MM.1S (cell line): ENCODE data around the gene CDC42BPA.
A peak's percentile ranks its signal among the peaks of the same experiment; 100 is the strongest.

Experiments
- DNase-seq: peaks from one replicate; pipeline ENCODE4 v3.0.0-alpha.2; 2015
- H2AFZ ChIP-seq: fragments of 300-600 bp; sonication (generic); 2 replicates; pipeline ENCODE4 v1.6.0; 2016; ENCODE audit warnings: antibody characterized with exemption, low read length
- H3F3A ChIP-seq: fragments of 300-600 bp; sonication (generic); 2 replicates; pipeline ENCODE4 v1.6.1; 2016; ENCODE audit warnings: mild to moderate bottlenecking, antibody characterized with exemption, low read length, moderate library complexity, mixed read lengths; ENCODE audit not compliant: insufficient read depth
- H3K27ac ChIP-seq: fragments of 300-600 bp; sonication (generic); 2 replicates; pipeline ENCODE4 v1.5.1; 2016; ENCODE audit warnings: mild to moderate bottlenecking, low read length
- H3K27me3 ChIP-seq: fragments of 300-600 bp; sonication (generic); replicated peaks from 2 replicates; pipeline ENCODE4 v1.6.0; 2016; ENCODE audit warnings: low read length; ENCODE audit not compliant: insufficient read depth
- H3K36me3 ChIP-seq: fragments of 300-600 bp; sonication (generic); replicated peaks from 2 replicates; pipeline ENCODE4 v1.6.1; 2016; ENCODE audit warnings: mild to moderate bottlenecking, low read length, mixed read lengths; ENCODE audit not compliant: insufficient read depth
- H3K4me1 ChIP-seq: fragments of 300-600 bp; sonication (generic); 2 replicates; pipeline ENCODE4 v1.6.1; 2016; ENCODE audit warnings: low read length, mixed read lengths
- H3K4me2 ChIP-seq: fragments of 300-600 bp; sonication (generic); 2 replicates; pipeline ENCODE4 v1.6.0; 2016; ENCODE audit warnings: low read depth, low read length
- H3K4me3 ChIP-seq: fragments of 300-600 bp; sonication (generic); 2 replicates; pipeline ENCODE4 v1.5.1; 2016; ENCODE audit warnings: low read length, mixed read lengths
- H3K79me2 ChIP-seq: fragments of 300-600 bp; sonication (generic); 2 replicates; pipeline ENCODE4 v1.6.1; 2016; ENCODE audit warnings: mixed run types, low read length, mixed read lengths
- H3K9ac ChIP-seq: fragments of 300-600 bp; sonication (generic); 2 replicates; pipeline ENCODE4 v1.6.1; 2016; ENCODE audit warnings: low read length, mixed read lengths
- H3K9me2 ChIP-seq: fragments of 300-600 bp; sonication (generic); replicated peaks from 2 replicates; pipeline ENCODE4 v1.6.1; 2016; ENCODE audit warnings: mild to moderate bottlenecking, low read length, mixed read lengths; ENCODE audit not compliant: insufficient read depth
- H3K9me3 ChIP-seq: fragments of 300-600 bp; sonication (generic); replicated peaks from 2 replicates; pipeline ENCODE4 v1.6.1; 2016; ENCODE audit warnings: mild to moderate bottlenecking, low read length, mixed read lengths; ENCODE audit not compliant: insufficient read depth
- H4K20me1 ChIP-seq: fragments of 300-600 bp; sonication (generic); 2 replicates; pipeline ENCODE4 v1.6.1; 2016; ENCODE audit warnings: mild to moderate bottlenecking, low read length, moderate library complexity, mixed read lengths; ENCODE audit not compliant: insufficient read depth
- CTCF ChIP-seq: fragments of 300-600 bp; sonication (generic); IDR thresholded peaks from 2 replicates; pipeline ENCODE4 v1.5.1; 2016; ENCODE audit warnings: antibody characterized with exemption, low read length, mixed read lengths
- EZH2 ChIP-seq: fragments of 300-600 bp; sonication (generic); optimal IDR thresholded peaks from 2 replicates; pipeline ENCODE3; 2017; ENCODE audit warnings: low read depth, mild to moderate bottlenecking, antibody characterized with exemption, low read length, mixed read lengths
- EZH2phosphoT487 ChIP-seq: fragments of 300-600 bp; sonication (generic); IDR thresholded peaks from 2 replicates; pipeline ENCODE4 v1.6.1; 2018; ENCODE audit warnings: antibody characterized with exemption, low read length

Gene CDC42BPA

GRCh38 chr1:227299241-227299627 is 19.1 kb downstream of the CDC42BPA start:
- H3K4me2 ChIP-seq, result no peak overlapping the region
- H3K9me3 ChIP-seq, result no peaks in the 10 kb centered on the region
- no peaks in the 10 kb centered on the region for H3K4me1 ChIP-seq
- H4K20me1 ChIP-seq, result peaks cover 3% of the 10 kb centered on the region; the same call in 1 of the 2 replicates
- no peak overlapping the region for H3K9ac ChIP-seq
- H3K27ac ChIP-seq, result no peak overlapping the region
- no peak overlapping the region for H2AFZ ChIP-seq
- H3K36me3 ChIP-seq, result no peaks in the 10 kb centered on the region
- H3K4me3 ChIP-seq, result no peak overlapping the region
- TF ChIP-seq EZH2 (no peak), EZH2phosphoT487 (no peak), CTCF (no peak)
- 0 out of 2 replicates have a peak, but pooled peaks cover 3% of the 10 kb centered on the region for H3F3A ChIP-seq
- H3K27me3 ChIP-seq, result no peaks in the 10 kb centered on the region
- H3K79me2 ChIP-seq, result peaks cover 6% of the 10 kb centered on the region
- no peak for DNase-seq
- H3K9me2 ChIP-seq, result no peaks in the 10 kb centered on the region

DNA sequence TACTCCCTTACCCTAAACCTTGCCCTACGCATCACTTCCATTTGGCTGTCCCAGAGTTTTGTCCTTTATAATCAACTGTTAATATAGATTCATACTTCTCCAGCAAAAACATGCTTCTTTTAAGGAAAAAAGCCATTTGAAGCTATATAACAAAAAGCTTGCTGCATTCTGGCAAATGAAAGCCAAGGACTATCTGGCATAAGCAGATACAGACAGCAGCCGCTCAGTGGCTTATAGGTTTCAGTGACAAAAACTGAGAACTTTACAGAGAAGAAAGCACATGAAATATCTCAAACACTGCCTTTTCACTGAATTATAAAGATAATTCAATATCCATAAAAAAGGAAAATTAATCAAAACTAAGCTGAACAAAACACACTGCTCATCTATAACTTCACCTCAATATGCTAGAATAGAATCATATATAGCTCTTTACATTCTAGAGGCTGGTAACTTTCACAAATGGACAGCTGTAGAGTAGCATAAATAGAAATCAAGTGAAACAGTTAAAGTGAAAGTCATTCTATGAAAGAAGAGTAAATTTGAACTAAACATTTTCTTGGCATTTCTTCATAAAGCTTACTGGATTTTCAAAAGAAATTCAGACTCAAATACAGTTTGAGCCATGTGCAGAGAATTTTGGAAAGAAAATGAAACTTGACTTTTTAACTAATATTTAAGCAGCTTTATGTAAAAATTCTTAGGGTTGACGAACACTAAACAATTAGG is 19.6 kb downstream of the CDC42BPA start:
- peak; percentile 29 for DNase-seq
- Histone ChIP-seq H3F3A (0 out of 2 replicates have a peak, but pooled peaks cover 3% of the 10 kb centered on the region), H4K20me1 (peaks cover 3% of the 10 kb centered on the region; the same call in 1 of the 2 replicates), H3K9me2 (no peaks in the 10 kb centered on the region), H3K36me3 (no peaks in the 10 kb centered on the region), H3K9ac (no peak overlapping the region), H3K79me2 (peaks cover 6% of the 10 kb centered on the region), H3K4me2 (no peak overlapping the region), H3K9me3 (no peaks in the 10 kb centered on the region), H3K4me3 (no peak overlapping the region), H3K4me1 (no peaks in the 10 kb centered on the region), H2AFZ (no peak overlapping the region), H3K27ac (no peak overlapping the region), H3K27me3 (no peaks in the 10 kb centered on the region)
- TF ChIP-seq CTCF (no peak), EZH2 (no peak), EZH2phosphoT487 (no peak)

DNA sequence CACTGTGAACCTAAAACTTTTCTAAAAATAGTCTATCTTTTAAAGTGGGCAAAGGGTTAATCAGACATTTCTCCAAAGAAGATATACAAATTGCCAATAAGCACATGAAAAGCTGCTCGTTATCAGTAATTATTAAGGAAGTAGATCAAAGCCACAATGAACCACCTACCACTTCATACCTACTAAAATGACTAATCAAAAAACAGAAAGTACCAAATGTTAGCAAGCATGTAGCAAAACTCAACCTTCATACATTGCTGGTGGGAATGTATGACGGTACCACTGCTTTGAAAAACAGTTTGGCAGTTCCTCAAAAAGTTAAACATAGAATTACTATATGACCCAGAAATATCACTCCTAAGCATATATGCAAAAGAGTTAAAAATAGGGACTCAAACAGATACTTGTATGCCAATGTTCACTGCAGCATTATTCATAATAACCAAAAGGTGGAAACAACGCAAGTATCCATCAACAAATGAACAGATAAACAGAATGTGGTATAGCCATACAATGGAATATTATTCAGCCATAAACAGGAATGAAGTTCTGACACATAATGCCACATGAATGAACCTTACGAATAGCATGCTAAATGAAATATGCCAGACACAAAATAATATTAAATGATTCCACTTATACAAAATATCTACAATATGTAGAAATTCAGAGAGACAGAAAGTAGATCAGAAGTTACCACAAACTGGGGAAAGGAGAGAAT is 21.1 kb downstream of the CDC42BPA start:
- peaks cover 3% of the 10 kb centered on the region; the same call in 1 of the 2 replicates for H4K20me1 ChIP-seq
- H3K27ac ChIP-seq, result no peak overlapping the region
- no peak overlapping the region for H3K4me3 ChIP-seq
- no peak overlapping the region for H3K9ac ChIP-seq
- no peaks in the 10 kb centered on the region for H3K9me2 ChIP-seq
- H3F3A ChIP-seq, result 0 out of 2 replicates have a peak, but pooled peaks cover 3% of the 10 kb centered on the region
- DNase-seq, result no peak
- TF ChIP-seq EZH2phosphoT487, result no peak
- TF ChIP-seq CTCF, result no peak
- TF ChIP-seq EZH2, result no peak
- H3K27me3 ChIP-seq, result no peaks in the 10 kb centered on the region
- H3K79me2 ChIP-seq, result peaks cover 6% of the 10 kb centered on the region
- H3K36me3 ChIP-seq, result no peaks in the 10 kb centered on the region
- H3K4me2 ChIP-seq, result no peak overlapping the region
- no peak overlapping the region for H2AFZ ChIP-seq
- no peaks in the 10 kb centered on the region for H3K4me1 ChIP-seq
- no peaks in the 10 kb centered on the region for H3K9me3 ChIP-seq
